GM12801 (cell line): Measurements from ENCODE around the gene RXFP1.

Source experiments
- CTCF ChIP-seq: IDR thresholded peaks from one replicate; pipeline ENCODE4 v1.5.1; 2011; ENCODE audit warnings: control low read depth; ENCODE audit not compliant: insufficient read length; ENCODE audit errors: extremely low read depth

RXFP1 gene

GRCh38 chr4:158513256-158513655 is 8.4 kb upstream of the RXFP1 start:
- no peak for TF ChIP-seq CTCF

- TF ChIP-seq CTCF, result no peak
Observed at GRCh38 chr4:158519226-158519625, 2.5 kb upstream of the RXFP1 start.

GRCh38 chr4:158523990-158524535 is 2.4 kb downstream of the RXFP1 start:
- no peak for TF ChIP-seq CTCF

GRCh38 chr4:158527516-158527915 is 5.8 kb downstream of the RXFP1 start:
- no peak for TF ChIP-seq CTCF

GRCh38 chr4:158529505-158529904 is 7.8 kb downstream of the RXFP1 start:
- TF ChIP-seq CTCF, result no peak

GRCh38 chr4:158530381-158530780 is 8.7 kb downstream of the RXFP1 start:
- TF ChIP-seq CTCF, result no peak

- TF ChIP-seq CTCF, result no peak
Observed at GRCh38 chr4:158530898-158531297, 9.2 kb downstream of the RXFP1 start.
